ENCODE results near the gene CASZ1. TPM values are rescaled to one million over a fixed set of nuclear protein-coding genes. Genes with fewer than 3 reads are reported as not detected.

The CASZ1 gene
- total RNA-seq, 1 donor from 2014 or later = 4.0 TPM

GRCh38 chr1:10789803-10790702 lies 6.4 kb downstream of the CASZ1 start:
- Histone ChIP-seq H3K9ac (ENCODE audit: low read length) (no peak overlapping the region), H3K27me3 (ENCODE audit: insufficient read depth, low read length) (peaks cover 73% of the 10 kb centered on the region), H2AFZ (ENCODE audit: low read depth, low read length) (no peak overlapping the region), H3K9me3 (ENCODE audit: insufficient read depth, low read depth, low read length) (peaks cover 2% of the 10 kb centered on the region), H3K4me3 (ENCODE audit: insufficient read depth, low read depth, low read length) (no peak overlapping the region), H4K20me1 (ENCODE audit: insufficient read depth, low read length) (peaks cover 19% of the 10 kb centered on the region), H3K4me1 (ENCODE audit: insufficient read depth, low read length) (peaks cover 4% of the 10 kb centered on the region), H3K79me2 (ENCODE audit: insufficient read depth, low read length) (no peaks in the 10 kb centered on the region), H3K4me2 (ENCODE audit: low read length) (no peak overlapping the region), H3K27ac (ENCODE audit: low read depth, low read length) (no peak overlapping the region), H3K36me3 (ENCODE audit: insufficient read depth, low read length) (no peaks in the 10 kb centered on the region)
- H3K4me1 Mint-ChIP-seq (ENCODE audit: low read depth, unreplicated experiment) = peaks cover 5% of the 10 kb centered on the region
- no peak overlapping the region for H3K4me3 Mint-ChIP-seq (ENCODE audit: unreplicated experiment)
- peaks cover 1% of the 10 kb centered on the region for H3K9me3 Mint-ChIP-seq (ENCODE audit: unreplicated experiment)
- no peaks in the 10 kb centered on the region for H3K36me3 Mint-ChIP-seq (ENCODE audit: low read depth, unreplicated experiment)
- no peak overlapping the region for H3K27ac Mint-ChIP-seq (ENCODE audit: unreplicated experiment)
- peaks cover 34% of the 10 kb centered on the region for H3K27me3 Mint-ChIP-seq (ENCODE audit: low read depth, unreplicated experiment)
- FAIRE-seq = no peak
- no peak for DNase-seq (ENCODE audit: low read depth)
- no peak for TF ChIP-seq EZH2 (IDR thresholded peaks at IDR 0.05; ENCODE audit: insufficient read depth, low read length)
- no peak for TF ChIP-seq CTCF (IDR thresholded peaks at IDR 0.05; ENCODE audit: insufficient read depth, low read depth, low read length)

GRCh38 chr1:10789047-10789791 lies 7.2 kb downstream of the CASZ1 start:
- no peak overlapping the region for H3K4me3 Mint-ChIP-seq (ENCODE audit: unreplicated experiment)
- no peak overlapping the region for H3K9ac ChIP-seq (ENCODE audit: low read length)
- FAIRE-seq = no peak

More at GRCh38 chr1:10789047-10789791, 7.2 kb downstream of the CASZ1 start:
- Histone ChIP-seq H3K79me2 (ENCODE audit: insufficient read depth, low read length) (no peaks in the 10 kb centered on the region), H3K4me1 (ENCODE audit: insufficient read depth, low read length) (peaks cover 4% of the 10 kb centered on the region), H3K27me3 (ENCODE audit: insufficient read depth, low read length) (peaks cover 69% of the 10 kb centered on the region), H2AFZ (ENCODE audit: low read depth, low read length) (no peak overlapping the region), H4K20me1 (ENCODE audit: insufficient read depth, low read length) (peaks cover 19% of the 10 kb centered on the region), H3K27ac (ENCODE audit: low read depth, low read length) (no peak overlapping the region), H3K4me2 (ENCODE audit: low read length) (no peak overlapping the region), H3K9me3 (ENCODE audit: insufficient read depth, low read depth, low read length) (peaks cover 2% of the 10 kb centered on the region), H3K4me3 (ENCODE audit: insufficient read depth, low read depth, low read length) (no peak overlapping the region), H3K36me3 (ENCODE audit: insufficient read depth, low read length) (no peaks in the 10 kb centered on the region)
- Mint-ChIP-seq H3K4me1 (ENCODE audit: low read depth, unreplicated experiment) (peaks cover 2% of the 10 kb centered on the region), H3K27me3 (ENCODE audit: low read depth, unreplicated experiment) (peaks cover 34% of the 10 kb centered on the region), H3K27ac (ENCODE audit: unreplicated experiment) (no peak overlapping the region), H3K9me3 (ENCODE audit: unreplicated experiment) (peaks cover 1% of the 10 kb centered on the region), H3K36me3 (ENCODE audit: low read depth, unreplicated experiment) (no peaks in the 10 kb centered on the region)
- DNase-seq (ENCODE audit: low read depth) = no peak
- TF ChIP-seq EZH2 (IDR thresholded peaks at IDR 0.05; ENCODE audit: insufficient read depth, low read length) = no peak
- no peak for TF ChIP-seq CTCF (IDR thresholded peaks at IDR 0.05; ENCODE audit: insufficient read depth, low read depth, low read length)
